Suprapubic skin (tissue), 4 donors: ENCODE data around the gene BAHCC1.

Source experiments
- CTCF ChIP-seq, 2 donors: fragments of 200-600 bp in 1 of 2; fragments of 450-650 bp in 1 of 2; sonication (generic) in 1 of 2; IDR thresholded peaks; one replicate each; pipeline ENCODE4 v1.5.1; 2016 to 2019; ENCODE audit warnings: antibody characterized with exemption in 2 of 2, mild to moderate bottlenecking in 1 of 2, moderate library complexity in 1 of 2
- EP300 ChIP-seq: sonication (generic); formaldehyde crosslinking; IDR thresholded peaks from one replicate; pipeline ENCODE4 v1.6.1; 2017; ENCODE audit warnings: antibody characterized with exemption
- POLR2A ChIP-seq, 2 donors: fragments of 450-650 bp; IDR thresholded peaks; one replicate each; pipeline ENCODE4 v1.6.1; 2017; ENCODE audit warnings: antibody characterized with exemption in 2 of 2, mild to moderate bottlenecking in 2 of 2, moderate library complexity in 2 of 2
- POLR2AphosphoS5 ChIP-seq, 3 donors: sonication (generic); formaldehyde crosslinking; IDR thresholded peaks; one replicate each; pipeline ENCODE4 v1.6.1; 2017; ENCODE audit warnings: antibody characterized with exemption in 3 of 3

DNA sequence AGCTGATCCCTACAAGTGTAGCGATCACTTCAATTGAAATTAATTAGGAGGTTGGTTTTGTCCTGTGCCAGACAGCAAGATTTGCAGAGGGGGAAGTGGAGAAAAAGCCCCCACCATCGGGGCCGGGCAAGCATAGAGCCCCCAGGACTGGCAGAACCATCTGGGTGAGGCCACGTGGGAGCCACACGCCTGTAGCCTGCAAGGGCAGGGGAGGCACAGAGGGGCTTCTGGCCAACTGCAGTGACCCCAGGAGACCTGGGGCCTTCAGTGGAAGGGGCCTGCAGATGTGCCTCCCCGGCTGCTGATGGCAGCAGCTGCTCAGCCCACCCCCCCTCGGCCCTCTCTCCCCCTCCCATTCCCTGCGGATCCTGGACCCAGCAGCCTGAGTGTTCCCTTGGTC lies 54.1 kb downstream of the BAHCC1 start:
- no peak for TF ChIP-seq POLR2AphosphoS5 (IDR thresholded peaks at IDR 0.05)
- no peak for TF ChIP-seq CTCF (IDR thresholded peaks at IDR 0.05)
- TF ChIP-seq POLR2A (IDR thresholded peaks at IDR 0.05) = no peak
- TF ChIP-seq EP300 = no peak
